Endodermal cell (in vitro differentiated cells): ENCODE results near the gene CHKB. TPM values are rescaled to one million over a fixed set of nuclear protein-coding genes. Genes with fewer than 3 reads are reported as not detected.

Source experiments
- DNase-seq: peaks from one replicate; pipeline ENCODE4 v3.0.0-alpha.2; 2017
- H3K27ac ChIP-seq: 2 replicates; pipeline ENCODE4 v1.5.1; 2013; ENCODE audit warnings: mild to moderate bottlenecking, low read depth, low read length, moderate library complexity
- H3K27me3 ChIP-seq: 2 replicates; pipeline ENCODE4 v1.6.1; 2013; ENCODE audit warnings: mild to moderate bottlenecking, low read length, moderate library complexity; ENCODE audit not compliant: insufficient read depth, control insufficient read depth, poor library complexity, severe bottlenecking
- H3K36me3 ChIP-seq: 2 replicates; pipeline ENCODE4 v1.7.0; 2013; ENCODE audit warnings: mild to moderate bottlenecking, low read length, moderate library complexity; ENCODE audit not compliant: control insufficient read depth, insufficient read depth
- H3K4me1 ChIP-seq: one replicate; pipeline ENCODE4 v1.7.0; 2013; ENCODE audit warnings: low read length; ENCODE audit not compliant: control insufficient read depth, insufficient read depth
- H3K4me3 ChIP-seq: 2 replicates; pipeline ENCODE4 v1.5.1; 2013; ENCODE audit warnings: mild to moderate bottlenecking, low read length, moderate library complexity
- H3K9ac ChIP-seq: 2 replicates; pipeline ENCODE4 v1.6.1; 2013; ENCODE audit warnings: mild to moderate bottlenecking, low read length, moderate library complexity; ENCODE audit not compliant: poor library complexity, severe bottlenecking; ENCODE audit errors: extremely low read depth
- H3K9me3 ChIP-seq: 2 replicates; pipeline ENCODE4 v1.6.1; 2013; ENCODE audit warnings: mild to moderate bottlenecking, low read length, moderate library complexity; ENCODE audit not compliant: control insufficient read depth
- H3K27ac Mint-ChIP-seq: 2 replicates; pipeline ENCODE4 v1.8.0; 2020; ENCODE audit warnings: mixed read lengths
- H3K27me3 Mint-ChIP-seq: 2 replicates; pipeline ENCODE4 v1.8.0; 2021; ENCODE audit warnings: mild to moderate bottlenecking, mixed read lengths; ENCODE audit not compliant: insufficient read depth
- H3K36me3 Mint-ChIP-seq: 2 replicates; pipeline ENCODE4 v1.8.0; 2020; ENCODE audit warnings: low read depth, mixed read lengths
- H3K4me1 Mint-ChIP-seq: 2 replicates; pipeline ENCODE4 v1.8.0; 2020; ENCODE audit warnings: mixed read lengths
- H3K4me3 Mint-ChIP-seq: 2 replicates; pipeline ENCODE4 v1.8.0; 2020; ENCODE audit warnings: mild to moderate bottlenecking, moderate library complexity, mixed read lengths
- H3K9me3 Mint-ChIP-seq: 2 replicates; pipeline ENCODE4 v1.8.0; 2020; ENCODE audit warnings: mild to moderate bottlenecking, mixed read lengths
- CTCF ChIP-seq: fragments of 200-600 bp; sonication (generic); conservative IDR thresholded peaks from 2 replicates; pipeline ENCODE4 v1.5.0; 2021; ENCODE audit warnings: antibody characterized with exemption, mild to moderate bottlenecking
- WGBS, 2 experiments: methylation state at CpG; one replicate each; pipeline versions ENCODE4 v1.1.5 to v1.1.7; 2013; ENCODE audit warnings: missing lambda C conversion rate in 2 of 2, mixed read lengths in 1 of 2; ENCODE audit not compliant: insufficient coverage in 1 of 2, insufficient read length in 1 of 2; 5-methylcytosine and 5-hydroxymethylcytosine counted together
- total RNA-seq, 2 donors: library from RNA; stranded (reverse); fragmentation: NEBNext Ultra II Directional in 1 of 2; extraction: Animal tissue kit (Norgen Biotek cat#: 25700) in 1 of 2; gene quantifications; 2 replicates in 1 of 2; 3 replicates in 1 of 2; pipeline ENCODE4 v1.2.1, GENCODE V29; 2021

CHKB gene
- total RNA-seq, 2 donors from 2014 or later = 108 TPM

- DNase-seq = no peak
- Histone ChIP-seq H3K36me3 (no peaks in the 10 kb centered on the region), H3K9me3 (no peaks in the 10 kb centered on the region), H3K4me1 (no peaks in the 10 kb centered on the region), H3K9ac (no peak overlapping the region), H3K27me3 (peaks cover 56% of the 10 kb centered on the region), H3K27ac (no peak overlapping the region), H3K4me3 (no peak overlapping the region)
- 82 to 94% methylated on average over 5 of the region's 5 CpGs for WGBS, 2 experiments
- Mint-ChIP-seq H3K4me3 (no peak overlapping the region), H3K27me3 (peaks cover 62% of the 10 kb centered on the region), H3K9me3 (no peaks in the 10 kb centered on the region), H3K36me3 (no peaks in the 10 kb centered on the region), H3K27ac (no peak overlapping the region), H3K4me1 (no peaks in the 10 kb centered on the region)
- no peak for TF ChIP-seq CTCF
These were observed 14.4 kb upstream of the CHKB start for GRCh38 chr22:50597097-50597496.

GRCh38 chr22:50595189-50595588, 12.5 kb upstream of the CHKB start:
- no peak overlapping the region for H3K4me3 Mint-ChIP-seq
- Histone ChIP-seq H3K4me1 (no peaks in the 10 kb centered on the region), H3K9ac (no peak overlapping the region), H3K27ac (no peak overlapping the region), H3K27me3 (peaks cover 51% of the 10 kb centered on the region), H3K36me3 (no peaks in the 10 kb centered on the region), H3K4me3 (no peak overlapping the region), H3K9me3 (no peaks in the 10 kb centered on the region)
- H3K9me3 Mint-ChIP-seq = no peaks in the 10 kb centered on the region
- no peak for TF ChIP-seq CTCF
- peaks cover 59% of the 10 kb centered on the region for H3K27me3 Mint-ChIP-seq
- WGBS, 2 experiments = 93 to 96% methylated on average over 3 of the region's 3 CpGs
- H3K27ac Mint-ChIP-seq = no peak overlapping the region
- H3K36me3 Mint-ChIP-seq = no peaks in the 10 kb centered on the region
- no peaks in the 10 kb centered on the region for H3K4me1 Mint-ChIP-seq
- DNase-seq = no peak

- Histone ChIP-seq H3K4me3 (no peak overlapping the region), H3K27me3 (peaks cover 16% of the 10 kb centered on the region), H3K4me1 (peaks cover 4% of the 10 kb centered on the region), H3K27ac (no peak overlapping the region), H3K36me3 (no peaks in the 10 kb centered on the region), H3K9ac (no peak overlapping the region), H3K9me3 (no peaks in the 10 kb centered on the region)
- Mint-ChIP-seq H3K4me3 (no peak overlapping the region), H3K36me3 (no peaks in the 10 kb centered on the region), H3K9me3 (no peaks in the 10 kb centered on the region), H3K27ac (no peak overlapping the region), H3K27me3 (peaks cover 42% of the 10 kb centered on the region), H3K4me1 (peaks cover 12% of the 10 kb centered on the region)
- TF ChIP-seq CTCF = no peak
- WGBS, 2 experiments = 91 to 92% methylated on average over 4 to 5 of the region's 5 CpGs
- DNase-seq = no peak
These were observed 4.8 kb upstream of the CHKB start for GRCh38 chr22:50587407-50587806.
